Measurements from ENCODE around the gene GSE1. TPM values are rescaled to one million over a fixed set of nuclear protein-coding genes. Genes with fewer than 3 reads are reported as not detected.

The GSE1 gene
- total RNA-seq, 2 donors from 2014 or later = 94.7 to 110 TPM

DNA sequence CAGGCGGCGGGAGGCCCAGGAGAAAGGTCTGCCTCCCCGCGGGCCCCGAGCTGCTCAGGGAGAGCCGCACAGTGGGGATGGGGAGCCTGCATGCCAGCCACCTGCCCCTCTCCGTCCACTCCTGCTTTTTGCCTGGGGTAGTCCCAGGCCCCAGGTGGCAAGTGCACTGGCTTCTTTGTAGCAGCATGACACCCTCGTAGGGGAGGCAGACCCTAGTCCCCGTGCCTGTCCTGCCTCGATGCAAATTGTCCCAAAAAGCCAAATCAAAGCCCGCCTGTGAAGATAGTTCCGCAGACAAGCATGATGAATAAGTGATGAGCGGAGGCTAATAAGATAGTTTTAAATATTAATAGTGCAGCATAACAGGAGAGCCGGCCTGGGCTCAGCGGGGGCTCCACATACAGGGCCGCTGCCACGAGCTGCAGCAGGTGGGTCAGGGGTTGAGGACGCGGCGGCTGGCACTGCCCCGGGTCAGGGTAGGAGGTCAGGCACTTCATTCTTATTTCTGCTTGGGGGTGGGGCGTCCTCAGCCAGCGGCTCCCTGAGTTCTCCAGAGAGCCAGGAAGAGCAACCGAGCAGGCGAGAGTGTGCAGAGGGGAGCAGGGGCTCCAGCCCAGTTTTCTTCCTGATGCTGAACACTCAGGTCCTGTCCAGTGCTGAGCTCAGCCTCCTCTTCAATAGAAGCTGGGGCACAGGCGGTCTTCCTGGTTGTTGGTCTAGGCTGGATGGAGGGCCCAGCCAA, 48.8 kb downstream of the GSE1 start:
- no peak for DNase-seq
- intact Hi-C loops (cut with DNase I, micrococcal nuclease) = no loop called here
- no peak for ATAC-seq

DNA sequence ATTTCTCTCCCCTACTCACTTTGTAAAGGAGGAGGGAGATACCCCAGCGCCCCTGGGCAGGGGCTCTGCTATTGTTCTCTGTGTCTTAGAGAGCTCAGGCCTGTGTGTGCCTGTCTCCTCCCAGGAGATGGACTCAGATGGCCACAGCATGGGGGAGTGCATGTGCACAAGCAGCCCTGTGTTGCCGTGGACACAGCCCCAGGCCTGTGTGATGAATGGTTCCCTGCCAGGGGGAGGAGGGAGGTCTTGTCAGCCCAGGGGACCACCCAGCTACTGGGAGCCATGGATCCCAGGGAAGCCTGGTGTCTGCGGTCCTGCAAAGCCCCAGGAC, 49.3 kb downstream of the GSE1 start:
- intact Hi-C loops (cut with DNase I, micrococcal nuclease) = no loop called here
- ATAC-seq (no peak), DNase-seq (no peak)

DNA sequence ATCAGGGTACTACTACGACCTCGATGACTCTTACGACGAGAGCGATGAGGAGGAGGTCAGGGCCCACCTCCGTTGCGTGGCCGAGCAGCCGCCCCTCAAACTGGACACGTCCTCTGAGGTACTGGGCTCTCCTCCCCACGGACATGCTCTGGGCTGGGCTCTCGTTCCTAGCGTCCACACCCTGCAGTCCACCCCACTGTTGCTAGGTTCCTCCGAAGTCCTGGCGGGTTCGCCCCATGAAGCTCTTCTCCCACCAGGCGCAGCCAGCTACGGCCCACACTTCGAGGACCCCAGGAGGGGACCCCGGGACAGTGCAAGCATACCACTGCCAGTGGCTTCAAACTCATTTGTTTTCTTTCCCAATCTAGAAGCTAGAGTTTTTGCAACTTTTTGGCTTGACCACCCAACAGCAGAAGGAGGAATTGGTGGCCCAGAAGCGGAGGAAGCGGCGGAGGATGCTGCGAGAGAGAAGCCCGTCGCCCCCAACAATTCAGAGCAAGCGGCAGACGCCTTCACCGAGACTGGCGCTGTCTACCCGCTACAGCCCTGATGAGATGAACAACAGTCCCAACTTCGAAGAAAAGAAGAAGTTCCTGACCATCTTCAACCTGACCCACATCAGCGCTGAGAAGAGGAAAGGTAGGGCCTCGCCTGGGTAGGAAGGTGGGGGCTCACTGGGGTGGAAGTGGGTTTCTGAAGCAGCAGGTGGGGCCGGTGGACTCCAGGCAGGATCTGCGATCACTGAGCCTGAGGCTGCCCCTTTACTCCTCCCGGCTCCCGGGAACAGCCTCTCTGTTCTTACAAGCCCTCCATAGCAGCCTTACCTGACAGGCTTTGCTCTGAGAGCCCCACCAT, 50.1 kb downstream of the GSE1 start:
- intact Hi-C loops (cut with DNase I, micrococcal nuclease) = no loop called here
- DNase-seq (no peak), ATAC-seq (no peak)

DNA sequence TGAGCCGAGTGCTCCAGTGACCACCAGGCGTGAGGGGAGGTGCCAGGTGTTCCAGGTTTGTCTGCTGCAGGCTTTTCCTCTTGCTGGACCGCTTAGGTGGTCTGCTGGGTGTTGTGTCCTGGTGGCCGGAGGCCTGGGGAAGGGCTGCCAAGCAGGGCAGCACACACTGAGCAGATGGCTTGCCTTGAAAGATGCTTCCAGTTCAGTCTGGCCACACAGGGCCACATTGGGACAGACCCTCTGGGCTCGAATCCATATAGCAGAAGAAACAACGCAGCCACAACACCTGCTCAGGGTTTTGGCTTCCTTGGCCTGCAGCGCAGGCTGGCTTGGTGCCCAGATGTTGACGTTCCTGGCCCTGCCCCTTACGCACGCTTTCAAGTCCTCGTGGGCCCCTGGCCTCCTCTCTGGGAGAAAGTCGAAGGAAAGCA, 50.8 kb downstream of the GSE1 start:
- ATAC-seq (peak; percentile 39), DNase-seq (peak; percentile 55 to 63)
- intact Hi-C loops (cut with DNase I, micrococcal nuclease) = no loop called here

DNA sequence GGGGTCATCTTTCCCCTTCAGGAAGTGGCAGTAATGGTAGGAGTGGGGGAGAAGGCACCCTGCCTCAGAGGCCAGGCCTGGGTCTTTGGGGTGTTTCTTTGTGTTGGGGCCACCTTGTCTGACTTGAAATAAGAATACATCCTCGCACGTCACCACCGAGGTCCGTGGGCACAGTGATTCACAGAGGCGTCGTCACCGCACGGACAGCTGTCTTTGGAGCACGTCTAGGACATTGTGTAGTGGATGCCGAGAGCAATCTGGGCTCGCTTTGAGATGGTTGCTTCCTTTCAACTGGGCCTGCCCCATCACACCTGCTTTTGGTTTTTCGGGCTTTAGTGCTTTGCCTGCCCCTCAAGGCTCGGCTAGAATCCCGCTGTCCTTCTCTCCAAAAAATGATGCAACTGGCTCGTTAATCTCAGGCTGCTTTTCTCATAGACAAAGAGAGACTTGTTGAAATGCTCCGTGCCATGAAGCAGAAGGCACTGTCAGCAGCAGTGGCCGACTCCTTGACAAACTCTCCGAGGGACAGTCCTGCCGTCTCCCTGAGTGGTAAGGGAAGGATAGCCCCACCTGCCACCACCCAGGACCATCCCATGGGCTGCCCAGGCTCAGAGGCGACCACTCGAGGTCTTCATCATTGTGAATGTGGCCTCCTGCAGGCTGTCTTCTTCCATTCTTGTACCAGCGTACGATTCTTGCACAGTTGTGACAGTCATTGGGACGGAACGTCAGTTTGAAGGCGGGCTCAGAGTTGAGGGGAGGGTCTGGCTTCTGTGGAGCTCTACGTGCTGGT, 51.7 kb downstream of the GSE1 start:
- ATAC-seq (no peak), DNase-seq (no peak)
- intact Hi-C loops (cut with DNase I, micrococcal nuclease) = no loop called here

DNA sequence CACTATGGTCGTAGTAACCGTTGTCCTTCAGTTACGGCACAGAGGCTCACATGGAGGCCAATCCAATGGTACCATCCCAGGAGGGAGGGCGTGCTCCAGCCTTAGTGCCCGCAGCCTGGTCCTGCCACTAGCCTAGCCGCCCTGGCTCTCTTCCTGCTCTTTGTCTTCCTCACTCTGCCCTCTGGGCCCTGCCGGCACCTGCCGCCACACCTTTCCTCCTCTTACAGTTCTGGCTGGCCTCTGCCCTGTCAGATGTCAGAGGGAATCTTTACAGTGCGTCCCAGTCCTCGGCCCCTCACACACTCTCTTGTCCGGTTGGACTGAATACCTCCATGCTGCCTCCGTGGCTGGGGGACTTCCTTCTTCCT, 52.2 kb downstream of the GSE1 start:
- intact Hi-C loops (cut with DNase I, micrococcal nuclease) = no loop called here
- DNase-seq (no peak), ATAC-seq (no peak)

DNA sequence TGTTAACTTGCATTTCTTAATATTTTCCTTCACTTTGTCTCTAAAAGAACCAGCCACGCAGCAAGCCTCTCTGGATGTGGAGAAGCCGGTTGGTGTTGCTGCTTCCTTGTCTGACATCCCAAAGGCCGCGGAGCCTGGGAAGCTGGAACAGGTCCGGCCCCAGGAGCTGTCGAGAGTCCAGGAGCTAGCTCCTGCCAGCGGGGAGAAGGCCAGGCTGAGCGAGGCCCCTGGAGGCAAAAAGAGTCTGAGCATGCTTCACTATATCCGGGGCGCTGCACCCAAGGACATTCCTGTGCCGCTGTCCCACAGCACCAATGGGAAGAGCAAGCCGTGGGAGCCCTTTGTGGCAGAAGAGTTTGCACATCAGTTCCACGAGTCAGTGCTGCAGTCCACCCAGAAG, 52.8 kb downstream of the GSE1 start:
- DNase-seq = no peak
- no peak for ATAC-seq
- intact Hi-C loops (cut with DNase I, micrococcal nuclease) = no loop called here

DNA sequence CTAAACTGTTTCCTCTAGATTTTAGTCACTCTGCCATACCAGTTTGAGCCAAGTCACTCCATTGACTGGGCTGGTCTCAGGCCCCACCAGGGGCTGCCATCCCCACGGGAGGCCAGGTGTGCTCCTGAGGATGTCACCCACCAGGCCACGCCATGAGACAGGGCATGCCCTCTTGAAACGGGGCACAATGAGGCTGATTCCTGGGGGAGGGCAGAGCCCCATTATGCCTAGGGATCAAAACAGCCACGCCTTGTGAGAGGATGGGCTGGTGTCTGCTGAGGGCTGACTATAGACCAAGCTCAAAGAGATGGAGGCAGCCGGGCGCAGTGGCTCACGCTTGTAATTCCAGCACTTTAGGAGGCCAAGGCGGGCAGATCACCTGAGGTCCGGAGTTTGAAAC, 54.1 kb downstream of the GSE1 start:
- ATAC-seq = no peak
- no peak for DNase-seq
- intact Hi-C loops (cut with DNase I, micrococcal nuclease) = no loop called here

DNA sequence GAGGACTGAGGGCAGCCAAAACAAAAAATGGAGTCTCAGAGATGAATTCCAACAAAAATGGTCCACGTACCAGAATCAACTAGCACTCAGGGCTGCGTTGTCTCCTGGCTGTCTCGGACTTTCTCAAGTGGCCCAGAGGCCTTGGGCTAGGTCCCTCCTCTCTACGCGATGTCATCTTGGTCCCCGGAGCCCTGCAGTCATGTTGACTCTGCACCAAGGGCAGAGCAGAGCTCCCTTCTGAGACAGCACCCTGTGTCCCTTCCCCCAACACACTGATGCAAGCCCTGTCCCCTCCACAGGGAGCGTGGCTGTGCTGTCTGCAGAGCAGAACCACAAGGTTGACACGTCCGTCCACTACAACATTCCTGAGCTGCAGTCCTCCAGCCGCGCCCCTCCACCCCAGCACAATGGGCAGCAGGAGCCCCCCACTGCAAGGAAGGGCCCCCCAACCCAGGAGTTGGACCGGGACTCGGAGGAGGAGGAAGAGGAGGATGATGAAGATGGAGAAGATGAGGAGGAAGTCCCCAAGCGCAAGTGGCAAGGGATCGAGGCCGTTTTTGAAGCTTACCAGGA, 54.8 kb downstream of the GSE1 start:
- no peak for DNase-seq

DNA sequence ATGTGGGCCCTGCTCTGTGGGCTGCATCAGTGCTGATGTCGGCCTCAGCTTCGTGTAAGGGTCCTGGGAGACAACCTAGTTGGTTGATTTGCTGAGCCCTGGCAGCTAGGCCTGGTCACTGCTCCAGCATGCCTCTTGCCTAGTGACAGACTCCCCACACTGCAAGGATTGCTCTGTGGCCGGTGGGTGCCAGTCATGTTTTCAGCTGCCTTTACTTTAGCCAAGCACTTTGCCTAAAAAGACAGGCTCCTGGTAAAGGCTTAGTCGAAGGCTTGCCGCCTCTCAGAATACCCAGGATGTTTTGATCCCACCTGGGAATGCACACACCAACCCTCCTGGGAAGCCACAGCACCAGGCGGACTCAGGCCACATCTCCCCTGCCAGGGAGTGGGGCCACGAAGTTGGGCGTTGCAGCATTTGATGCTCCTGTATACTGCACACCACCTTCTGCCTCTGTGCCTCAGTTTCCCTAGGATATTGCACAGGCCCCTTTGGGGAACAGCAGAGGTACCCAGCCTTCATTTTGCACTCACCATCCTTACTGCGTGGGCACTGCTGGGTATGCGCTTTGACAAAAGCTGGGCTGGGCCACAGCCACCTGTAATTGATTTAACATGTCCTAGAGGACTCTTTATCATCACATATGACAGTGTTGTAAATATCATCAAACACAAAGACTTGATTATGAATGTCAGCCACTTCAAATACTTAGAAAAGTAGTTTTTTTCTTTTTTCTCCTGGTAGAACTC, 55.7 kb downstream of the GSE1 start:
- intact Hi-C loops (cut with DNase I, micrococcal nuclease) = no loop called here
- ATAC-seq (no peak), DNase-seq (no peak)

More for the DNA sequence above, 54.8 kb downstream of the GSE1 start:
- ATAC-seq = no peak
- intact Hi-C loops (cut with DNase I, micrococcal nuclease) = no loop called here

DNA sequence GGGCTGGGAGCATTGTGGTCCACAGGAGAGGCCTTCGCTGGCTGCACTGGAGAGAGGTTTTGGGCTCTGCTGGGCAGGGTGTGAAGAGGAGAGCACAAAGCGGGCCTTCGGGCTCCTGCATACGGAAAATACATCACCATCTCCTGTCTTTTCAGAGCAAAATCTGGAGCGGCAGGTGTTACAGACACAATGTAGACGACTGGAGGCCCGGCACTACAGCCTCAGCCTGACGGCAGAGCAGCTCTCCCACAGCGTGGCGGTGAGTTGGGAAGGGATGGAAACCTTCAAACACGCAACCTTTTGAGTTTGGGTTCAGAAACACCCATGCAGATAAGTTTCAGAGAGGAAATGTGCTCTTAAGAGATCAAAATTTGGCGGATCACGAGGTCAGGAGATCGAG, 57.7 kb downstream of the GSE1 start:
- ATAC-seq (no peak), DNase-seq (no peak)
- intact Hi-C loops (cut with DNase I, micrococcal nuclease) = no loop called here

DNA sequence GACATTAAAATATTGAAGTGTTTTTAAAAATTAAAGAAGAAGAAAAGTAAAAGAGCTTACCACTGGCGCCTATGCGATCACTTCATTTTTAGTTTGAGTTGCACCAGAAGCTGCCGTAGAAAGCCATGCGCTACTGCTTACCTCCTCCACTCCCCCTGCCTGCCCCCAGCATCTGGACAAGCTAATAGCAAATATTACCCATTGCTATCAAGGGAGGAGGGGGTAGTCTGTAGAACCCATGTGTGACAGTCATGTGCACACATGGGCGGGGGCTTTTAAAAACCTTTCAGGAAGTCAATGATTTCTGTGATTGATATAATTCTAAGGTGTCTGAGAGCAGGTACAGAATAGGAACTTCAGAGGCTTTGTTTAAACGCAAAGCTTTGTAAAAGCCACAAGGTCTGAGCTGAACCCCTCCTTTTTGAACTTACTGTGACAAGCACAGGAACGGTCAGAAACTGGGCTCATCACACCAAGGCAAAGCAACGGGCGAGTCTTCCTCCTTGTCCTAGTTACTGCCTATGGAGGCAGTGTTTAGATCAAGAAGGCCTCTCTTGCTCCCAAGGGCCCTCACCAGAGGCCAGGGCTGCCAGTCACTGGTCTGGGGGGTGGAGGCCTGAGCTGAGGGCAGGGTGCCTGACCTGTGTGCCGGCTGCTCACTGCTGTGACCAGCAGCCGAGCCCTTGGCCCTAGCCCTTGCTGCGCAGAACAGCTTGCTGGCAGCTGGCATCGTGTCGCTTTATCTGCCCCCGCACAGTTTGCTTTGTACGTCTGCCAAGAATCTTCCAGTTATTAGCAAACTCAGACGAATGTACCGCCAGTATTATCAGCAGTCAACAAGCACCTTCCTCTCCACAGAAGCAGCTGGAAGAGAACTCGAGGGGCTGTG, 60.7 kb downstream of the GSE1 start:
- ATAC-seq = peak; percentile 37
- intact Hi-C loops (cut with DNase I, micrococcal nuclease) = no loop called here
- peak in 1 of 2 donors; percentile 39 for DNase-seq

DNA sequence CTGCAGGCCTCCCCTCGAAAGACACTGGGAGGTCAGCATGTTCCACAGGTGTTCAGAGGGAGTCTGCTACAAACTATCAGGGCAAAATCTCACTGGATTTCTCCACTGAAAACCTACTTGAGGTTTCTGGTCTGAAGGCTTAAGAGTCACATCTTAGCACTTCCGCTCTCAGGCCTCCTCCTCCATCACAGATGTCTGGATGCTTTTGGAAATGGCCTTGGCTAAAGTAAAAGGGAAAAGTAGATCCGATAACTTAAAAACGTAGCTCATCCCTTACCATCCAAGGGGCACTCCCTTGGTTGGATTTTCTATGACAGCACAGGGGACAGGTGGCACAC, 61.3 kb downstream of the GSE1 start:
- intact Hi-C loops (cut with DNase I, micrococcal nuclease) = no loop called here
- no peak for ATAC-seq

DNA sequence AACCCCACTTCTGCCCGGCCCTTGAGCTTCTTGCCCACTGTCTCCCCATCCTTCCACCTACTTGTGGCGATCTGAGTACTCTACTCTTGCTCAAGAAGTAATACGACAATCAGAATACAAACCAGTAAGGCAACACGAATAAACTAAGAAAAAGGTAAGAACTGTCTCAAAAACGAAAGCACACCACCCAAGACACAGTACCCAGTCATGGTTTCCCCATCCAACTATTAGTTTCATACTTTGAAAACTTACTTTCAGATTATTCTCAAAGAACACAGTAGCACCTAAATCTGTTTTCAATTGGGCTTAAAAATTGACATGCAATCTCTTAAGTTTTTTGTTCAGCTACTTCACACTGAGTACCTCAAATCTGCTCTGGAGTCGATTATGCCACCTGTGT, 61.7 kb downstream of the GSE1 start:
- intact Hi-C loops (cut with DNase I, micrococcal nuclease) = no loop called here
- DNase-seq = no peak
- no peak for ATAC-seq

More for the DNA sequence above, 61.3 kb downstream of the GSE1 start:
- no peak for DNase-seq

DNA sequence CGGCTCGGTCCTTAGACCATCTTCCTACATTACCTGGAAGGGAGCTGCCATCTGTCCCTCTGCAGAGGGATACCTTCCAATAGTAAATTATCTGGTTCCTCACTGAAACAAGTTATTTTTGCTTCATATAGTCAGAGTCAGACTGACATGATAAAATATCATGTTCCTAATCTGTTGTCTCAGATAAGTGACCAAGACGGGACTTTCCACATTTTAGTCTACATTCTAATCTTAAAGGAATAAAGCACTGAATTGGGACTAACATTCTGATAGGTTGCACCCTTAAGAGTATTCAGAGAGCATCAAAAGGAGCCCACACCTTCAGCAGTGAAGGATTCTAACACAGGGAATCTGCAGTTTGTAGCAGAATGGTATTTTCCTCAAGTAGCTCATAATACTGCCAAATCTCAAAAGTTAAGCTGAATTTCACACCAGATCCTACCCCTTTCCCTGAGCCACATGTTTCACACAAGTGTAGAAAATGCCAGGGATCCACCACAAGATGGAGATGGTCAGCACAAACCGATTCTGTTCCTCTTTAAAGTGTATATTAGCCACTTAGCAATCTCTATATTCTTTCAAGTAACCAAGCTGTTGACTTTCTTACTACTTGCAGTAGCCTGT, 62.2 kb downstream of the GSE1 start:
- intact Hi-C loops (cut with DNase I, micrococcal nuclease) = no loop called here
- DNase-seq (no peak), ATAC-seq (no peak)

DNA sequence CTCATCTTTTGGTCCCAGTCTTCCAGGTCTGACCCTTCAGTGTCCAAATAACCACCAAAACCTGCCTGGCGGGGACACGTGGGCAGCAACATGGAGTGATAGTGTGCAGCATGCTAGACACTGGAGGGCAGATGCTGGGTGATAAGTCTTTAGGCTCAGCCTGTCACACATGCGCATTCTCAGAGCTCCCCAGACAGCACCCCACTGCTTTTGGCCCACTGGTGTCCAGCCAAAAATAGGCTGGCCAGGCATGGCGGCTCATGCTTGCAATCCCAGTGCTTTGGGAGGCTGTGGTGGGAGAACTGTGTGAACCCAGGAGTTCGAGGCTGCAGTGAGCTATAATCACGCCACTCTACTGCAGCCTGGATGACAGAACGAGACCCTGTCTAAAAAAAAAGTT, 63.3 kb downstream of the GSE1 start:
- no peak for DNase-seq
- no peak for ATAC-seq
- intact Hi-C loops (cut with DNase I, micrococcal nuclease) = no loop called here

DNA sequence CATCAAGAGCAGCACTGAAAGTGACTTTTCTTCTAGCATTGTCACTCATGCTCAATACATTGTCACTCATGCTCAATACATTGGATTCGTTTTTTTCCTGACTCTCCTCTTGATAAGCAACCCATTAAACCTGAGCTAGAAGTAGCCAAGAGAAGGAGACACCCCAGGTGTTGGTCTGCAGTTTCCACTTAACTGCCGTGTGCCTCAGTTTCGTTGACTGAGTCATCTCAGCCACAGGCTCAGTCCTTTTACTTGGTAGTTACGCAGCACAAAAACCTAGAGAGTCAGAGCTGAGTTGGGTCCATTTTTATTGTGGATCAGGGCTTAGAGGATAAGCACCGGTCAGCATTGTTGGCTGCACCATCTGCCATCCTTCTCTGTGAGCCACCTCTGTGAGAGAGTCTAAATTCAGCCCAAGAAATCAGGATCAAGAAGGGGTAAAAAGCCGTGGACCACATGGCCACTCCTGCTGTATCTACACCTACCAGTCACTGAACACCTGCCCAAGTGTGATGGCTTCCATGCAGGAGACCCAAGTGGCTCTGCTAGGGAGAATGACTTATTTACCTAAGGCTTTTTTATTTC, 64.4 kb downstream of the GSE1 start:
- DNase-seq = no peak
- intact Hi-C loops (cut with DNase I, micrococcal nuclease) = no loop called here
- no peak for ATAC-seq
